B cell (primary cell): Measurements from ENCODE around the gene SEMA3E. TPM values are rescaled to one million over a fixed set of nuclear protein-coding genes. Genes with fewer than 3 reads are reported as not detected.

Experiments
- ATAC-seq: fragments of 200-7000 bp; cut with Tn5 transposase; one replicate; pipeline ENCODE4 v1.10.0; 2021; ENCODE audit warnings: low read depth, mild to moderate bottlenecking, moderate number of reproducible peaks, moderate library complexity
- CTCF ChIA-PET: fragments of 350-600 bp; sonication (Branson Sonifier 250); formaldehyde crosslinking; loops from one replicate; lab custom pipeline; 2021; ENCODE audit warnings: antibody characterized with exemption, inconsistent platforms; lab: Charles Lee
- POLR2A ChIA-PET: fragments of 350-600 bp; sonication (Branson Sonifier 250); formaldehyde crosslinking; loops from one replicate; lab custom pipeline; 2021; ENCODE audit warnings: antibody characterized with exemption; lab: Charles Lee
- DNase-seq: peaks from one replicate; pipeline ENCODE4 v3.0.0; 2013
- H2AFZ ChIP-seq: 2 replicates; pipeline ENCODE4 v1.6.1; 2012; ENCODE audit warnings: mild to moderate bottlenecking, low read depth, low read length; ENCODE audit not compliant: insufficient read depth, poor library complexity, severe bottlenecking
- H3K27ac ChIP-seq, 2 donors: 1 replicate in 1 of 2; 2 replicates in 1 of 2; pipeline ENCODE4 v1.5.1; 2012 to 2013; ENCODE audit warnings: low read length in 2 of 2, mild to moderate bottlenecking in 2 of 2, moderate library complexity in 1 of 2
- H3K27me3 ChIP-seq, 4 experiments: fragments of 200-600 bp in 1 of 4; sonication (generic) in 1 of 4; replicated peaks in 1 of 4; 1 replicate in 2 of 4; 2 replicates in 2 of 4; pipeline versions ENCODE4 v1.6.1 to v1.7.0; 2013 to 2016; ENCODE audit warnings: low read length in 3 of 4, mild to moderate bottlenecking in 2 of 4, mixed read lengths in 1 of 4, moderate library complexity in 1 of 4; ENCODE audit not compliant: insufficient read depth in 4 of 4, control insufficient read depth in 3 of 4; ENCODE audit errors: control extremely low read depth in 1 of 4
- H3K36me3 ChIP-seq, 2 experiments: replicated peaks in 1 of 2; 1 replicate in 1 of 2; 2 replicates in 1 of 2; pipeline versions ENCODE4 v1.6.1 to v1.7.1; 2013; ENCODE audit warnings: low read length in 1 of 2; ENCODE audit not compliant: insufficient read depth in 2 of 2, control insufficient read depth in 1 of 2; ENCODE audit errors: control extremely low read depth in 1 of 2, extremely low read depth in 1 of 2
- H3K4me1 ChIP-seq, 2 donors: fragments of 200-600 bp in 1 of 2; sonication (generic) in 1 of 2; 1 replicate in 1 of 2; 2 replicates in 1 of 2; pipeline versions ENCODE4 v1.5.1 to v1.6.1; 2013 to 2017; ENCODE audit warnings: low read length in 2 of 2; ENCODE audit not compliant: control insufficient read depth in 2 of 2, insufficient read depth in 2 of 2
- H3K4me2 ChIP-seq: replicated peaks from 2 replicates; pipeline ENCODE3; 2012; ENCODE audit warnings: mild to moderate bottlenecking, low read depth, low read length; ENCODE audit not compliant: poor library complexity, severe bottlenecking
- H3K4me3 ChIP-seq, 5 experiments: fragments of 200-600 bp in 1 of 5; sonication (generic) in 1 of 5; 1 replicate in 3 of 5; 2 replicates in 2 of 5; pipeline versions ENCODE4 v1.5.1 to v1.7.0; 2011 to 2016; ENCODE audit warnings: low read length in 4 of 5, mild to moderate bottlenecking in 4 of 5, low read depth in 2 of 5, control low read depth in 1 of 5, moderate library complexity in 1 of 5; ENCODE audit not compliant: insufficient read depth in 1 of 5; ENCODE audit errors: control extremely low read depth in 1 of 5, extremely low read depth in 1 of 5
- H3K79me2 ChIP-seq: fragments of 200-600 bp; sonication (generic); one replicate; pipeline ENCODE4 v1.6.0; 2016; ENCODE audit warnings: low read length; ENCODE audit not compliant: control insufficient read depth, insufficient read depth
- H3K9ac ChIP-seq: fragments of 200-600 bp; sonication (generic); 2 replicates; pipeline ENCODE4 v1.6.1; 2017; ENCODE audit warnings: mild to moderate bottlenecking, low read length, moderate library complexity
- H3K9me3 ChIP-seq, 3 donors: one replicate each; pipeline versions ENCODE4 v1.6.1 to v1.7.1; 2013; ENCODE audit warnings: low read length in 2 of 3; ENCODE audit not compliant: control insufficient read depth in 2 of 3, insufficient read depth in 1 of 3; ENCODE audit errors: control extremely low read depth in 1 of 3
- H4K20me1 ChIP-seq: 2 replicates; pipeline ENCODE4 v1.6.0; 2012; ENCODE audit warnings: mild to moderate bottlenecking, low read length; ENCODE audit not compliant: insufficient read depth, control insufficient read depth, poor library complexity, severe bottlenecking
- H3K27ac Mint-ChIP-seq: one replicate; pipeline ENCODE4 v1.8.0; 2021; ENCODE audit warnings: mixed read lengths
- H3K27me3 Mint-ChIP-seq: one replicate; pipeline ENCODE4 v1.8.0; 2021; ENCODE audit warnings: mixed read lengths
- H3K4me1 Mint-ChIP-seq: one replicate; pipeline ENCODE4 v1.8.0; 2021; ENCODE audit warnings: mixed read lengths
- H3K4me3 Mint-ChIP-seq: one replicate; pipeline ENCODE4 v1.8.0; 2021; ENCODE audit warnings: mixed read lengths
- H3K9me3 Mint-ChIP-seq: one replicate; pipeline ENCODE4 v1.8.0; 2022; ENCODE audit warnings: mixed read lengths; ENCODE audit not compliant: insufficient read depth
- CTCF ChIP-seq: fragments of 200-600 bp; IDR thresholded peaks from one replicate; pipeline ENCODE4 v1.8.0; 2022; ENCODE audit warnings: antibody characterized with exemption, mild to moderate bottlenecking
- EZH2 ChIP-seq: IDR thresholded peaks from 2 replicates; pipeline ENCODE4 v1.6.1; 2012; ENCODE audit warnings: borderline replicate concordance, low read depth, mild to moderate bottlenecking, moderate library complexity, low read length; ENCODE audit not compliant: insufficient read depth, poor library complexity, severe bottlenecking
- WGBS: methylation state at CpG from one replicate; pipeline ENCODE4 v1.1.5; 2013; ENCODE audit warnings: missing lambda C conversion rate; ENCODE audit not compliant: insufficient coverage; 5-methylcytosine and 5-hydroxymethylcytosine counted together
- intact Hi-C: fragments of 100-400 bp; cut with micrococcal nuclease; formaldehyde crosslinking; loops from one replicate; pipeline ENCODE4 v1.10.0; 2022
- polyA plus RNA-seq: library from polyadenylated mRNA; depleted of rRNA; stranded (reverse); fragments of >200 nt; gene quantifications from 2 replicates; pipeline ENCODE4 v1.2.3, GENCODE V29; 2012
- total RNA-seq, 2 donors: library from RNA; stranded (reverse); fragments of 120-200 nt in 1 of 2; gene quantifications; 1 replicate in 1 of 2; 2 replicates in 1 of 2; pipeline versions ENCODE4 v1.2.3 to v1.2.4, GENCODE V29; 2013 to 2022

The SEMA3E gene
- total and polyA plus RNA-seq, 2 donors (not counting 1 experiment from before 2014, with no cell fraction given), result not detected

GRCh38 chr7:83502636-83503035 is 146.3 kb downstream of the SEMA3E start:
- no peaks in the 10 kb centered on the region for H4K20me1 ChIP-seq
- H3K79me2 ChIP-seq, result no peaks in the 10 kb centered on the region
- H3K27ac ChIP-seq, result no peak overlapping the region
- Mint-ChIP-seq H3K27ac (no peak overlapping the region), H3K4me3 (no peak overlapping the region), H3K9me3 (no peaks in the 10 kb centered on the region), H3K27me3 (no peaks in the 10 kb centered on the region), H3K4me1 (no peaks in the 10 kb centered on the region)
- no peaks in the 10 kb centered on the region for H3K4me1 ChIP-seq
- ChIA-PET CTCF (no interaction called here), POLR2A (no interaction called here)
- DNase-seq (no peak), ATAC-seq (no peak)
- intact Hi-C loops, result no loop called here
- WGBS, result no CpG with 5 or more reads among the region's 2 CpGs
- no peaks in the 10 kb centered on the region for H3K9me3 ChIP-seq
- H3K4me2 ChIP-seq, result no peak overlapping the region
- H2AFZ ChIP-seq, result no peak overlapping the region
- no peaks in the 10 kb centered on the region for H3K36me3 ChIP-seq
- TF ChIP-seq EZH2 (no peak), CTCF (no peak)
- no peak overlapping the region for H3K9ac ChIP-seq
- no peak overlapping the region for H3K4me3 ChIP-seq
- H3K27me3 ChIP-seq, result no peaks in the 10 kb centered on the region

GRCh38 chr7:83494683-83495082 is 154.3 kb downstream of the SEMA3E start:
- WGBS, result 100% methylated on average over 1 of the region's 2 CpGs
- no peak overlapping the region for H2AFZ ChIP-seq
- no peaks in the 10 kb centered on the region for H4K20me1 ChIP-seq
- H3K27me3 ChIP-seq, result no peaks in the 10 kb centered on the region
- H3K4me1 ChIP-seq, result no peaks in the 10 kb centered on the region
- TF ChIP-seq CTCF, result no peak
- no peak for TF ChIP-seq EZH2
- H3K79me2 ChIP-seq, result no peaks in the 10 kb centered on the region
- no peak overlapping the region for H3K4me3 ChIP-seq
- H3K9me3 ChIP-seq, result no peaks in the 10 kb centered on the region
- H3K4me2 ChIP-seq, result no peak overlapping the region
- H3K9me3 Mint-ChIP-seq, result no peaks in the 10 kb centered on the region
- intact Hi-C loops, result loop anchor here (10.0 kb wide), 1 partner anchor 60 kb away; no protein-coding TSS in a partner anchor
- POLR2A ChIA-PET, result no interaction called here
- no peak overlapping the region for H3K4me3 Mint-ChIP-seq
- no peaks in the 10 kb centered on the region for H3K4me1 Mint-ChIP-seq
- DNase-seq (no peak), ATAC-seq (no peak)
- H3K27ac Mint-ChIP-seq, result no peak overlapping the region
- CTCF ChIA-PET, result interaction anchor here (0.6 kb wide), 1 partner anchor 22 kb away, joined by 3 read pairs; no protein-coding TSS in a partner anchor
- no peaks in the 10 kb centered on the region for H3K27me3 Mint-ChIP-seq
- H3K36me3 ChIP-seq, result no peaks in the 10 kb centered on the region
- H3K9ac ChIP-seq, result no peak overlapping the region
- H3K27ac ChIP-seq, result no peak overlapping the region
